HG03520 (cell line): Measurements from ENCODE around the gene ADISSP.

Source experiments
- ATAC-seq: cut with Tn5 transposase; IDR thresholded peaks from one replicate; pipeline ENCODE4 v1.9.1; 2021; ENCODE audit warnings: mild to moderate bottlenecking, moderate library complexity; ENCODE audit not compliant: unreplicated experiment

Gene ADISSP

DNA sequence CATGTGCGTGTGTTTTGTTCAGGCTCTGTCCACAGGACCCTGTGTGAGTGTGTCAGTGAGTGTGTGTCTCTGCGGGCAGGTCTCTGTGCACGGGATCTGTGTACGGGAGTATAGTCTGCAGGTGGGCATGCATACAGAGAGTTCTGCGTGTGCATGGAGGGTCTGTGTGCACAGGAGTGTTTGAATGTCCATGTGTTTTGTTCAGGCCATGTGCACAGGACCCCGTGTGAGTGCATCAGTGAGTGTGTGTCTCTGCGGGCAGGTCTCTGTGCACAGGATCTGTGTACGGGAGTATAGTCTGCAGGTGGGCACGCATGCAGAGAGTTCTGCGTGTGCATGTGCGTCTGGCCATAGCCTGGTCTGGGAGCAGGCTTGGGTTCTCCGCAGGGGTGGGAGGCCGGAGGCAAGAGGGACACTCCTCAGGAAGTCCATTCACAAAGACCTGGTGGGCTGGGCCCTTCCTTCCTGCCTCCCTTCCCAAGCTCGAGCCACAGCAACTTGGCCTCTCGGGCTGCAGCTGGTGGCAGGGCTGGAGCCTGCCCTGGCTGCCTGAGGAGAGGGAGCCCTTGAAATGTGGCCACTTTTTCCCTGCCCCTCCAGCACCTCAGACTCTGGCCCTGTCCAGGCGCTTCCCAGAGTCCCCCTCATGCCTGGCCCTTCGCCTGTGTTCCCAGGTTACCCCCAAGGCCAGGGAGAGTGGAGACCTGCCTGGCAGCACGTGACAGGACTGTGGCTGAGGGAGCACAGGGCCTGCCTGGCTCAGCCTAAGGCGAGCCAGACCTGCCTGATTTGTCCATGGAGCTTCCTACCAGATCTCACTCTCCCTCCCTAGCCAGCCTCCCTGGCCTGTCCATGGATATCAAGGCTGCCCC lies 28.3 kb downstream of the ADISSP start:
- ATAC-seq: no peak

DNA sequence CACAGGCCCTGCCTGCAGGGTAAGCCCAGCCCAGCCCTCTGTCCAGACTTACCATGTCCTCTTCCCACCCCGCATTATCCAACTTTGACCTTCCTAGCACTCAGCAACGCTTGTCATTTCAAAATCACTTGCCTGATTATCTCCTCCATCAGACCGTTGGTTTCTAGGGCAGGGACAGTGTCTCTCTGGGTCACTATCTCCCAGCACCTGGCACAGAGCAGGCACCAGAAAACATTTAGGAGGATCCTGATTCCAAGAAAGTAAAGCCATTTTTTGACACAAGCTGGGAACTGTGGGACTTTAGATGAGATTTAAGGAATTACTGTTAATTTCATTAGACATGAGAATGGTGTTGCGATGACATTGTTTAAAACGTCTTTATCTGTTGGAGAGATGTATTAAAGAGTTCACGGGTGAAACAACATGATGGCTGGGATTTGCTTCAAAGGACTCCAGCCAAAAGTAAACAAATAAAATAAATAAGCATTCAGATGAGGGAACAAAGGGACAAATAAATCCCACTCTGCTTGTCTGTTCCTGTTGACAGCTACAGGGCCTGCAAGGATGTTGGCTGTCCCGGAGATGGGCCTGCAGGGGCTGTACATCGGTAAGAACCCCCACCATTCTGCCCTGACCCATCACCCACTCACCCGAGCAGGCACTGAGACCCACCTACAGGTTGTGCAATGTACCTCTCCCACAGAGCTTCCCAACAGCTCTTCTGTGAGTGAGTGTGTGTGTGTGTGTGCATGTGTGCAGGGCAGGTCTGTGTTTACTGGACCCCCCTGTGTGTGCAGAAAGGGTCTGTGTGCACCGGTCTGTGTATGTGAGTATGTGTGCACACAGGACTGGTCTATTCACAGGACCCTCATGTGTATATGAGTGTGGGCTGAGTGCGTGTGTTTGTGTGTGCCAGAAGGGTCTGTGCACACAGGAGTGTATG lies 29.2 kb downstream of the ADISSP start:
- no peak for ATAC-seq

DNA sequence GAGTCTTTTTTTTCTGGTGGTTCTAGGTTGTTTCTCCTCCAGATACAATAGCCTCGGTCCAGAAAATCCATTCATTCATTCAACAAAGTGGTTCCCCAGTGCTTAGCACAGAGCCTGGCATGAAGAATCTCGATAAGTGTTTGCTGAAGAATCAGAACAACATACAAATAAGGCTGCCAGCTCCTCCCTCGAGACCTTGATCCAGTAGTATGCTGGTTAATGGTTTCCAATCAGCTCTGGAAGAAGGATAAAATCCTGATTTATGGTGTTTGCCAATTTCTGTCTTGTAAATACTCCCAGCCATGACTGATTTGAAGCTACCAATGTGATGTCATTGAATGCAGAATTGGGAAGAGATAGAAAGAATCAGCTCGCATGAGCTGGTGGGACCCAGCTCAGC lies 31.8 kb downstream of the ADISSP start:
- no peak for ATAC-seq

DNA sequence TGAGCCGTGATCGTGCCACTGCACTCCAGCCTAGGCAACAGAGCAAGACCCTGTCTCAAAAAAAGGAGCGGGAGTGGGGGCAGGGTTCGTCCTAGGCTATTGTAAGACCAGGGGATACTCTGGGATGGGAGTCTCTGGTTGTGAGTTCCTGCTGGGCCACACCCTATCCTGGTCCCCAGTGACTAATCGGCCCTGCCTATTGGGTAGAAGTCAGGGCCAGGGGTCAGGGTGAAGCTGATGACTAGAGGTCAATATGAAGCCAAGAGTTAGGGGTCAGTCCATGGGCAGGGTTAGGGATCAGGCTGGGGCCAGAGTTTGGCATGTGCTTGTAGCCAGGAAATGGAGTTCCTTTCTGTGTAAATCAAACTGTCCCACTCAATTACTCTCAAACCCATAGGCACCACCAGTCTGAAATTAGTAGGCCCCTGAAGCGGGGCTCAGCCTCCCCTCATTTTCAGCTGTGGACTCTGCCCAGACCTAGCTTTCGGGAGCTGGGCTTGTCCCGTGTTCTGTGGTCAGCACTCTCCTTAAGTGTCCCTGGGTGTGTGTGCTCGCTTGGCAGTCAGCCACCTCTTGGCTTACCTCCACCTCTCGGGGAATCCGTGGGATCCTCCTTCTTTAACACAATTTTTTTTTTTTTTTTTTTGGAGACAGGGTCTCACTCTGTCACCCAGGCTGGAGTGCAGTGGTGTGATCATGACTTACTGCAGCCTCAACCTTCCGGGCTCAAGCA lies 33.3 kb downstream of the ADISSP start:
- ATAC-seq: no peak

DNA sequence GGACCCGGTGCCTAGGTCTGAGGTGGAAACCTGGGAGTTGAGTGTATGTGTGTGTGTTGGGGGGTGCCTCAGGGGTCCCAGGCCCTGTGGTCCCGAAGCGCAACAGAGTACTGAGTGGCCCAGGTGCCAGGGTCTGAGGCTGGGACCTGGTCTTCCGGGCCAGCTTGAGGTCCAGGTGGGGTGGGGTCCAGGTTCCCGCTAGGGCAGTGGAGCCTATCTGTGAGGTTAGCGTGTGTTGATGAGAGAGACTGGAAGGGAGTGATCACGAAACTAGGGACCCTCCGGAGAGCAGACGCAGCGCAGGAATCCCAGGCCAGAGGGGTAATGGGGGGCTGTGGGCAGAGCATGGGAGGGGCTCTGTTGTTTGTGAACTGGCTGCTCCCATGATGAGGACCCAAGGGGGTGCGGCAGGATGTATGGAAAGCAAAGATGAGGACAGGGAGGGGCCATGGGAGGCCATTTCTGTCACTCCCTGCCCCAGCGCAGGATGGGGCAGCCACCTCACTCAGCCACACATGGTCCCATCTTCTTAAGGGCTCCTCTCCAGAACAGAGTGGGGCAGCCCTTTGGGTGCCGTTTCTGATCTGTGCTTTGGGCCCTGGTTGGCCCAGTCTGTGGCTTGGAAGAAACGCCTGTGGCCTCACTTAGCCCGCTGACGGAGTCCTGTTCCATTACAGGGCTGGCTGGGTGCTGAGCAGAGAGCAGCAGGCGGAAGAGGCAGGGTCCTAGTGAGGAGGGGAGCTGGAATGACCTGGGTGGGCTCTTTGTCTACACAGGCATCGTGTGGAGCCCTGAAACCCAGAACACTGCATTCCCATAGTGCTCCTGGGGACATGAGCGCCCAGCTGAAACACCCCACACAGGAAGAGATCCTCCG lies 34.2 kb downstream of the ADISSP start:
- no peak for ATAC-seq

DNA sequence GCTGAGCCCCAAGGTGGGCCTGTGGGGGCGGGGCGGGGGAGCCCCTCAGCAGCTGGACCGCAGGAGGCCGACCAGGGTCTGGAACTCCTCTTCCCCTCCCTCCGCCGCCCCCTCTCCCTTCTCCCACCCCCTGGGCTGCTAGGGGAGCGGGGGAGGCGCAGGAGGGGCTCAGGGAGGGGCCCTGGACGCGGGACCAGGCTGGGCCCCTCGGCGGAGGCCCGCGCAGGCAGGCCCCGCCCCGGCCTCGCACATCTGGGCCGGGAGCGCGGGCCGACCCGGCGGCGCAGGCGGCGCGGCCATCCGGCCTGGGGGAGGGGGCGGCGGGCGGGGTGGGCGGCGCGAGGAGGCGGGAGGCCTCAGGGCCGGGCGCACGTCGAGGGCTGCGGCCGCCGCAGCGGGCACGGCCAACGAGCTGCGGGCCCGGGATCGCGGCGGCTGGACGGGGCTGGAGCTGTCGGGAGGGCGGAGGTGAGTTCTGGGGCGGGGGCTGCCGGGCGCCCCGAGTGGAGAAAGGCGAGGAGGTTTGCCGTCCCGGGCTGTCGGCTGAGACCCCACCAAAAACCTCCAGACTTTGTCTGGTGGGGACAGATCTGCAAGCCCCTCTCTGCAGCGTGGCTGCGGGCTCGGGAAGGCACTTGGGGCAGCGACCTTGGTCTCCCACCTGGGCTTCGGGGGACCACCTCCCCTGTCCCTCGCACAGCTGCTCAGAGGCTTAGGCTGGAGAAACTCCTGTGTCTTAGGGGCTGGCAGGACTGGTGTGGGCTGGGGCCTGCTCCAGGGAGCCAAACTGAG lies 35.0 kb downstream of the ADISSP start, which contains the start of gene HSPA12B:
Gene HSPA12B (plus strand): TSS at position 359 of the 792 bp plus-strand sequence. CDS start 5,990 bp downstream, outside the sequence.
- ATAC-seq: no peak

DNA sequence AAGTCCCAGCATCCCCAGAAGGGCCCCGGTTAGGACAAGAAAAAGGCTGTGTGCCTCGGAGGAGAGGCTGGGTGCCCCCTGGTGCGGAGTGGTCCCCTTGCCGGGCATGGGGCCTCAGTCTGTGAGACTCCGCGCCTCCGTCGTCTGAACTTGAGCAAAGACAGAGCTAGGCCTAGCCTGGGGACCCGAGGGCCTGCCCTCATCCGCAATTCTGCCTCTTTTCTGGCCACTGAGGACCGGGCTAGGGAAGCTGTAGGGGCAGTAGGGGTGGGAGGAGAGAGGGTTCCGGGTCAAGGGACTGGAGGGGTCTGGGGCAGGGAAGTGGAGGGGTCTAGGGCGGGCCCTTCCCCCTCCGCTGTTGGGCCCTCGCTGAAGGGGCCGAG lies 35.6 kb downstream of the ADISSP start:
- ATAC-seq: no peak

DNA sequence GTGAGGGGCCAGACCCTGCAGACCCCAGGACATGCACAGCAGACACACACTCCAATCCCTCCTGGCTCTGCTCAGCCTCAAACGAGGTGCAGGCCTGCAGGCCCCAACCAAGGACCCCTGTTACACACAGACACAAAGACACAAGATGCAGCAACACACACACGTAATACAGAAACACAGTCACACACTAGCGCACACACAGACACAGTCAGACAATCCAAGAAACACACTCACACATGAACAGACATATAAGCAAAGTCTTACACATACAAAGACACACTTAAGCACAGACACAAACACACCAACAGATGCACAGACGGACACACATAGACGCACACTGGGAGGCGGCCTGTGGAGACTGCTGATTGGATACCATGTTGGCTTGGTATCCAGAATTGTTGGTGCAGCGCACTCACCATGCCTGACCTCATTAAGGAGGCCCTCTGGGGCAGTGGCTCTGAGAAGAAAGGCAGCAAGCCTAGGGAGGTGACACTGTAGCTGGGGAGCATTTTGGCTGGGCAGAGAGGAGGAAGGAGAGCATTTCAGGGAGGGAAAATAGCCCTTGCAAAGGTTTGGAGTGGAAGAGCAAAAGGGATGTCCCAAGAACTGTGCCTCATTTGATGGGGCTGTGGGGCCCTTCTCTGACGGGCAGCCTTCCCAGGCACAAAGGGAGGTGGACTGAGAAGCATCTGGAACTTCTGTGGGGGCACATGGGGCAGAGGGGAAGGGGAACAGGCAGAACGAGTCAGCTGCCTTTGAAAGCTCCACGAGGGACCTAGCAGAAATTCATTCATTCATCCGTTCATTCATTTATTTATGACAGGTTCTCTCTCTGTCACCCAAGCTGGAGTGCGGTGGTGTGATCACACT lies 36.5 kb downstream of the ADISSP start:
- no peak for ATAC-seq

DNA sequence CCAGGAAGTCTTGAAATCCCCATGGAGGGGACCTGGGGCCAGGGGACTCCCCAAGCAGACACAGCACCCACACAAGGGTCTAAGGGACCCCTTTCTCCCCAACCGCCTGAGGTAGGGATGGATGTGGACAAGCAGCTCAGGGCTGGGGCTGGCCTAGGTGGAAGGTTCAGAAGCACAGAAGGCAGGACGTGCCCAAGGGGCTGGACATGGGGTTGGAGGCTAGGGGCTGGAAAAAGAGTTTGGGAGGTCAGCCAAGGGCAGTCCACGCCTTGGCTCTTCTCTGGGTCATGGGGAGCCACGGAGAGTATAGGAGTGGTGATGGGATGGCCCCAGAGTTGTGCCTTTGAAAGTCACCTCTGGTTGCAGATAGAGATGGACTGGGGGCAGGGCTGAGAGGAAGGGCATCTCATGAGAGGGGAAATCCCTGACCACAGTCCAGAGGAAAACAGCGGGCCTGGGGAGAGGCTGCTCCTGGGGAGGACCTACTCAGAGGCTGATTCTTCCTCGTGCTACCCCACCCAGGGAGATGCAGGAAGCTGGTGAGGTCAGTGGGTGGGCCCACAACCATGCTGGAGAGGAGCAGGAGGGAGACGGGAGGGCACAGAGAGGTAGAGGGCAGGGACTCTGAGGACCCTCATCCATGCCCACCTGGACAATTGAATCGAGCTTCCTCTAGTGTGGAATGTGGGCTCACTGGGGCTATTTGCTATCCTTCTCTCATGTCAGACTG lies 37.6 kb downstream of the ADISSP start:
- no peak for ATAC-seq

DNA sequence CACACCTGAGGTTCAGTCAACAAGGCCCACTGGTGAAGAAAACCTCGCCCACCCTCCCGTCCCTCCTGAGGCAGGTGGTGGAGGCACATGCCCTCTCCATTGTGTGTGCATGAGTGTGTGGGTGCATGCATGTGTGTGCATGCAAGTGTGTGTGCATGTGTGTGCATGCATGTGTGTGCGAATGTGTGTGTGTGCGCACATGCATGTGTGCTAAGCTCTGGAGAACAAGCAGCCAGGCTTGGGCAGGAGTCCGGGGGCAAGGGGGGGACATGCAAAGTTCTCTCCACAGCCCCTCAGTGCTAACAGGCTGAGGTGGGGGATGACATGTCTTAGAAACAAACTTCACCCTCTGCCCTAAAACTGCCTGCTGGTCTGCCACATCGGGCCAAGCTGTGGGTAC lies 38.2 kb downstream of the ADISSP start:
- no peak for ATAC-seq

DNA sequence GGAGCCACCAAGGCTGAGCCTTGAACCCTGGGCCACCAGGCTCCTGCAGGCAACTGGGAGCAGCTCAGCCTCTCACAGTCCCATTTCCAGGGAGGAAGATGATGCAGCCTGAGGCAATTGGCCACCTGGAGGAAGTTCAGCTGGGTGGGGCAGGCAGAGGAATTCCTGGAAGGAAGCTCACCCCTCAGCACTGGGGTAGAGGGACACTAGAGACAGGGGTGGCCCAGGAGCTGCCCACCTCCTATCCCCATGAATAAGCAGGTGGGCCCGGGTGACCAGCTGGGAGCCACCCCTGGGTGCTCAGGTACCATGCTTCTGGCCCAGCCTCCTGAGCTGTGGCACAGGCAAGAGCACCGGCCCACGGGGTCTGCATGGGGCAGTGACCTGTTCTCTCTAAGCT lies 38.7 kb downstream of the ADISSP start:
- ATAC-seq: no peak

DNA sequence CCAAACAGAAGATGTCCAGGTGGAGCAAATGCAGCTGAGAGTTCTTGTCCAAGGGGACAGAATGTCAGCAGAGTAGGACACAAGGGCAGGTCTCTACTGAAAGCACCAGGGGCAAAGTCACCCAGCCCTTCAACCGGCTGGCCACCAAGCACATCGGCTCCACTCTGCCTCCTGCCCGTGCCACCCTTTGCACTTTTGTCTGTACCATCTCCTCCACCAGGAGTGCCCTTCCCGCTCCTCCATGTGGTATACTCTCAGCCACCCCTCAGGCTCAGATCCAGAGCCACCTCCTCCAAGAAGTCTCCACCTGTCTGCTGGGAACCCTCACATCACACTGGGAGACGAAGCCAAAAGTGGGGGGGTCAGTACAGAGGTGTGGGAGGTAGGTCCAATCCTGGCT lies 39.2 kb downstream of the ADISSP start:
- no peak for ATAC-seq

DNA sequence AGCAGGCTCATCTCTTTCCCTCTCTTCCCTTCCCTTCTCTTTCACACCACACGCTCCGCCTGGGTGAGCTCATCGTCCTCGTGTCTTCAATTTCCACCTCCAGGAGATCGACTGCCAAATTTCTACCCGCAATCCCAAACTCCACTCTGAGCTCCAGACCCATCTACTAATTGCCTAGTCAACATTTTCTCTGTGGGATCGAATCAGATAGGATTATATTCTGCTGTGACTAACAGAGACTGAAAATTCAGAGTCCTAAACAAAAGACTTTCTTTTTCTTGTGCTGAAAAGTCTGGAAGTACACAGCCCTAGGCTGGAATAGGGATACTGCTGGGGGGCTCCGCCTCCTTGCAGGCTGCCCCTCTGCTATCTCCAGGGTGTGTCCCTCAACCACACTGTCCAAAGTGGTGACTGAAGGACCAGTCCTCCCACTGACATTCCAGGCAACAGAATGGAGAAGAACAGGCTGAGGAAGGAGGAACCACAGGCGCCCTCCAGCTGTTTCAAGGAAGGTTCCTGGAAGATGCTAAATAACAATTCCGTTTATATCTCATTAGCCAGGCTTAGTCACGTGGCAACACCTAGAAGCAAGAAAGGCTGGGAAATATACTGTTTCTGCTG lies 40.0 kb downstream of the ADISSP start:
- ATAC-seq: no peak

DNA sequence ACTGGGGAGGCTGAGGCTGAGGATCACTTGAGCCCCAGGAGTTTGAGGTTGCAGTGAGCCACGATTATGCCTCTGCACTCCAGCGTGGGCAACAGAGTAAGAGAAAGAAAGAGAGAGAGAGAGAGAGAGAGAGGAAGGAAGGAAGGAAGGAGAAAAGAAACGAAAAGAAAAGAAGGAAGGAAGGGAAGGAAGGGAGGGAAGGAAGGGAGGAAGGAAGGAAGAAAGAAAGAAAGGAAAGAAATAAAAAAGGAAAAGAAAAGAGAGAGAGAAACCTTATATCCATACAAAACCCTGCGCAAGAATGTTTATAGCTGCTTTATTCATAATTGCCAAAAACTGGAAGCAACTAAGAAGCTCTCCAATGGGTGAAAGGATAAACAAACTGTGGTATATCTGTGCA lies 43.2 kb downstream of the ADISSP start:
- ATAC-seq: no peak

DNA sequence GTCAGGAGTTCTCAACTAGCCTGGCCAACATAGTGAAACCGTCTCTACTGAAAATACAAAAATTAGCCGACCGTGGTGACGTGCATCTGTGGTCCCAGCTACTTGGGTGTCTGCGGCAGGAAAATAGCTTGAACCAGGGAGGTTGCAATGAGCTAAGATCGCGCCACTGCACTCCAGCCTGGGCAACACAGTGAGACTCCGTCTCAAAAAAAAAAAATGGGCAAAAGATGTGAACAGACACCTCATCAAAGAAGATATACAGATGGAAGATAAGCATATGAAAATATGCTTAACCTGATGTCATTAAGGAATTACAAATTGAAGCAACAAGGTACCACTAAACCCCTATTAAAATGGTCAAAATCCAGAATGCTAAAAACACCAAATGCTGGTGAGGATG lies 44.3 kb downstream of the ADISSP start:
- no peak for ATAC-seq

DNA sequence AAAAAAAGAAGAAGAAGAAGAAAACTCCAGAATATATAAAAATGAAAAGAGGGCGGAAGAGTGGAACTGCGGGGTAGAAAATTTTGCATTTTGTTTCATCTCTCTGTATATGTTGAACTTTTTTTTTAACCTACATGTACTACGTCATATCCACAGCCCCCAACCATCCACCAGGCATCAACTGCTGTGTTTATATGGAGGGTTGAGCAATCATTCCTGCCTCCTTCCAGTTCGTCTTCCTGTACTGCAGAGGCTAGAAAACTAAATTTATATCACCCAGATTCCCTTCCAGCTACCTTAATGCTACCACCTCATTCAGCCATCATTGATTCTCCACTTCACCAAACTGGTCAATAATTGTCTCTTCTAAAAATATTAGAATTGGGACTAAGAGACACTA lies 45.6 kb downstream of the ADISSP start:
- no peak for ATAC-seq

DNA sequence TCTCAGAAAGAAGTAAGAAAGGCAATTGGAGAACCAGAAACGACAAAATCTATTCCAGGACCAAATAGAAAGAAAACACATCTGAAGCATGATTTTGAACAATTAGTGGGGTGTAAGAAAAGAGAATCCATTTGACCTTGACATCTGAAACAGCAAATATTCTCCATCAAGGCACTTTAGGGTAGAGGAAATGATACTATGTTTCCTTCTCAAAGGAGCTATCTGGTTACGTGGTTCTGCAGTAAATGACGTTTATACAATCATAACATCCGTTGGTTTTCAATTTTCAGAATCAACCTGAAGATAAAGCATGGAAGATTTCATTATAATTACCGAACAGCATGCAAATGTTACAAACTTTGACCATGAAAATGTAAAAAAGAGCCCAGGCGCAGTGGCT lies 46.9 kb downstream of the ADISSP start:
- ATAC-seq: no peak
